K562 (cell line): Measurements from ENCODE around the gene FMNL2. TPM values are rescaled to one million over a fixed set of nuclear protein-coding genes. Genes with fewer than 3 reads are reported as not detected.
"Not testable (repeated sequence)": the region's sequence is repeated elsewhere in the genome, so short reads cannot be mapped to it uniquely, and the experiment has no call there.

Experiments
- ATAC-seq: fragments of 200-7000 bp; cut with Tn5 transposase; 3 replicates; pipeline ENCODE4 v1.9.1; 2020; ENCODE audit warnings: moderate library complexity
- BruUV-seq: library from RNA; stranded (reverse); fragments of 400-500 nt; replicated peaks from 2 replicates; lab custom pipeline; 2021; lab: Mats Ljungman, UMichigan
- CTCF ChIA-PET: fragments of 300-600 bp; formaldehyde crosslinking; extraction: SDS; loops from one replicate; lab custom pipeline; 2021; ENCODE audit warnings: low intra/inter-chr PET ratio; lab: Yijun Ruan, JAX
- POLR2A ChIA-PET: fragments of 300-600, 350-650 bp; sonication (Branson Sonifier 250); formaldehyde crosslinking; extraction: SDS; loops from one replicate; lab custom pipeline; 2021; ENCODE audit warnings: antibody characterized with exemption, inconsistent platforms; lab: Yijun Ruan, JAX
- DNase-seq, 4 experiments: peaks; one replicate each; pipeline versions ENCODE4 v3.0.0 to v3.0.0-alpha.2; 2011 to 2018; ENCODE audit warnings: low spot score in 3 of 4, mixed read lengths in 3 of 4; ENCODE audit errors: extremely low read depth in 1 of 4
- FAIRE-seq: peaks from 2 replicates; lab custom pipeline; 2011; peaks lifted over from hg19 to GRCh38; lab: Jason Lieb, UNC
- H2AFZ ChIP-seq: 2 replicates; pipeline ENCODE4 v1.6.0; 2011; ENCODE audit warnings: low read depth, low read length, control low read depth, inconsistent platforms
- H3K27ac ChIP-seq: fragments of 200-600 bp; 3 replicates; pipeline ENCODE4 v1.8.0; 2011; ENCODE audit warnings: low read depth, mild to moderate bottlenecking, control low read depth, inconsistent platforms, low read length, moderate library complexity, mixed read lengths; ENCODE audit errors: extremely low read depth
- H3K27me3 ChIP-seq, 2 experiments: fragments of 300-600 bp in 1 of 2; 2 replicates in 1 of 2; 3 replicates in 1 of 2; pipeline versions ENCODE4 v1.6.0 to v1.8.0; 2011; ENCODE audit warnings: inconsistent platforms in 2 of 2, low read length in 2 of 2, mild to moderate bottlenecking in 1 of 2, mixed read lengths in 1 of 2, moderate library complexity in 1 of 2; ENCODE audit not compliant: control insufficient read depth in 2 of 2, insufficient read depth in 2 of 2
- H3K36me3 ChIP-seq: fragments of 300-600 bp; 3 replicates; pipeline ENCODE4 v1.8.0; 2011; ENCODE audit warnings: mild to moderate bottlenecking, low read length, inconsistent platforms; ENCODE audit not compliant: control insufficient read depth, insufficient read depth
- H3K4me1 ChIP-seq, 2 experiments: fragments of 200-600 bp in 1 of 2; replicated peaks in 1 of 2; 2 replicates in 1 of 2; 3 replicates in 1 of 2; pipeline versions ENCODE4 v1.5.1 to v1.8.0; 2011; ENCODE audit warnings: inconsistent platforms in 2 of 2, low read length in 2 of 2, mild to moderate bottlenecking in 1 of 2, mixed read lengths in 1 of 2, moderate library complexity in 1 of 2; ENCODE audit not compliant: control insufficient read depth in 2 of 2, insufficient read depth in 2 of 2
- H3K4me2 ChIP-seq: 2 replicates; pipeline ENCODE4 v1.6.1; 2011; ENCODE audit warnings: low read length, control low read depth, inconsistent platforms, mixed read lengths; ENCODE audit not compliant: insufficient read depth
- H3K4me3 ChIP-seq: fragments of 200-600 bp; sonication (generic), shearing (Covaris generic); 2 replicates; pipeline ENCODE4 v1.5.1; 2016; ENCODE audit warnings: control low read depth, inconsistent platforms
- H3K79me2 ChIP-seq: fragments of 200-600 bp; 3 replicates; pipeline ENCODE4 v1.8.0; 2011; ENCODE audit warnings: low read length, inconsistent platforms; ENCODE audit not compliant: control insufficient read depth, insufficient read depth
- H3K9ac ChIP-seq, 2 experiments: 2 replicates each; pipeline versions ENCODE4 v1.6.0 to v1.6.1; 2011; ENCODE audit warnings: low read depth in 2 of 2, low read length in 2 of 2, control low read depth in 1 of 2, inconsistent platforms in 1 of 2, mild to moderate bottlenecking in 1 of 2, mixed read lengths in 1 of 2; ENCODE audit not compliant: insufficient read depth in 1 of 2
- H3K9me1 ChIP-seq: one replicate; pipeline ENCODE4 v1.6.0; 2011; ENCODE audit warnings: inconsistent platforms, mild to moderate bottlenecking, low read length, moderate library complexity; ENCODE audit not compliant: control insufficient read depth, insufficient read depth
- H3K9me3 ChIP-seq: replicated peaks from 2 replicates; pipeline ENCODE4 v1.5.1; 2011; ENCODE audit warnings: low read depth, low read length, inconsistent platforms; ENCODE audit not compliant: control insufficient read depth, insufficient read depth
- H4K20me1 ChIP-seq: replicated peaks from 2 replicates; pipeline ENCODE4 v1.6.1; 2011; ENCODE audit warnings: low read length, inconsistent platforms, mixed read lengths; ENCODE audit not compliant: control insufficient read depth, insufficient read depth
- FOXK1 ChIP-seq: sonication (generic); formaldehyde crosslinking; IDR thresholded peaks from 2 replicates; pipeline ENCODE4 v1.8.0; 2022; ENCODE audit warnings: missing genetic modification reagents, mild to moderate bottlenecking, borderline replicate concordance
- NEUROD1 ChIP-seq: fragments of 150-350 bp; IDR thresholded peaks from 2 replicates; pipeline ENCODE4 v1.6.1; 2014; ENCODE audit warnings: borderline replicate concordance, low read length, low read depth; ENCODE audit not compliant: partially characterized antibody
- RNF2 ChIP-seq: sonication (generic); IDR thresholded peaks from 2 replicates; pipeline ENCODE4 v1.6.1; 2016
- ZNF134 ChIP-seq: fragments of 250-450 bp; sonication (Bioruptor Pico); conservative IDR thresholded peaks from 2 replicates; pipeline ENCODE4 v1.4.0; 2020
- ZNF707 ChIP-seq: fragments of 250-450 bp; sonication (Bioruptor Pico); conservative IDR thresholded peaks from 2 replicates; pipeline ENCODE4 v1.8.0; 2022; ENCODE audit warnings: inconsistent platforms, mild to moderate bottlenecking, moderate library complexity
- WGBS: fragments of 100-300 bp; shearing (Covaris generic); methylation state at CpG from one replicate; pipeline ENCODE4 v1.1.6; 2016; ENCODE audit warnings: low coverage, mixed read lengths; ENCODE audit not compliant: insufficient coverage; ENCODE audit errors: missing lambda C conversion rate; 5-methylcytosine and 5-hydroxymethylcytosine counted together
- in situ Hi-C: fragments of 300-500 bp; cut with MboI; formaldehyde crosslinking; loops from 4 replicates; pipeline ENCODE4 v1.15.0; 2018; ENCODE audit warnings: inconsistent platforms, mixed read lengths
- intact Hi-C: fragments of 100-400 bp; cut with micrococcal nuclease; formaldehyde crosslinking; loops from 2 replicates; pipeline ENCODE4 v1.14.2; 2022
- polyA plus RNA-seq, 8 experiments: library from polyadenylated mRNA; depleted of rRNA in 4 of 8; stranded (reverse) in 5 of 8; unstranded in 3 of 8; fragments of >200 nt; fragmentation: Nextera tagmentation in 2 of 8; fragmentation: Illumina TruSeq in 1 of 8; extraction: Ambion mirVana in 2 of 8; extraction: Trizol in 1 of 8; gene quantifications; 2 replicates each; pipeline versions ENCODE4 v1.2.1 to v1.2.3, GENCODE V29; 2011 to 2014; ENCODE audit warnings: inconsistent platforms in 1 of 8, missing spikeins in 1 of 8
- total RNA-seq, 7 experiments: library from RNA; depleted of rRNA in 6 of 7; stranded (reverse); fragments of >200 nt in 6 of 7; fragmentation: Illumina TruSeq in 2 of 7; extraction: Trizol in 2 of 7; gene quantifications; 2 replicates each; pipeline versions ENCODE4 v1.2.1 to v1.2.3, GENCODE V29; 2011 to 2021; ENCODE audit warnings: low replicate concordance in 1 of 7

Gene FMNL2
- total and polyA plus RNA-seq, 9 of the 15 experiments (the other 6 are each of a cell fraction or from before 2014, with no cell fraction given), result 0.15 to 0.49 (median 0.24) TPM; not detected in 1

DNA sequence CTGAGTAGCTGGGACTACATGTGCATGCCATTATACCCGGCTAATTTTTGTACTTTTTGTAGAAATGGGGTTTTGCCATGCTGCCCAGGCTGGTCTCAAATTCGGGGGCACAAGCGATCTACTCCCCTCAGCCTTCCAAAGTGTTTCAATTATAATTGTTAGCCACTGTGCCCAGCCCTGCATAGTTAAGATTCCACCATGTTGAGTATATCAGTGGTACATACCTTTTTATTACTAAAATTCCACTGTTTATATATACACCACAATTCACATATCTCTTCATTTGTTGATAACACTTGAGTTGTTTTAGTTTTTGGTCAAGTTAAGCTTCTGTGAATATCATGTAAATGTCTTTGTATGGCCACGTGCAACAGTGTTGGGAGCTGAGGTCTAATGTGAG is 12.8 kb upstream of the FMNL2 start (continued):
- TF ChIP-seq FOXK1 (CRISPR knock-in tag) (no peak), NEUROD1 (no peak)

DNA sequence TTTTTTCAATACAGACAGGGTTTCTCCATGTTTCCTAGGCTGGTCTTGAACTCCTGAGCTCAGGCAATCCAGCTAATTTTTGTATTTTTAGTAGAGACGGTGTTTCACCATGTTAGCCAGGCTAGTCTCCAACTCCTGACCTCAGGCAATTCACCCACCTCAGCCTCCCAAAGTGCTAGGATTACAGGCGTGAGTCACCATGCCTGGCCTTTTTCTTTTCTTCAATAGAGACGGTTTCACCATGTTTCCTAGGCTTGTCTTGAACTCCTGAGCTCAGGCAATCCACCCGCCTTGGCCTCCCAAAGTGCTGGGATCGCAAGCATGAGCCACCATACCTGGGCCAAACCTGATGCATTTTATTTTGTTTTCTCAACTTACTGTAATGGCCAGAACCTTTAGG is 9.8 kb upstream of the FMNL2 start:
- H3K4me3 ChIP-seq, H3K9me3 ChIP-seq, H3K27me3 ChIP-seq, H3K4me1 ChIP-seq, intact Hi-C loops, POLR2A ChIA-PET, H3K79me2 ChIP-seq, H3K36me3 ChIP-seq, H3K27ac ChIP-seq, BruUV-seq, H3K9ac ChIP-seq, ATAC-seq, H4K20me1 ChIP-seq, H3K4me2 ChIP-seq, FAIRE-seq, in situ Hi-C loops, H2AFZ ChIP-seq, DNase-seq, CTCF ChIA-PET, H3K9me1 ChIP-seq: not testable (repeated sequence)
- WGBS, result 2% methylated on average over 5 of the region's 5 CpGs

- in situ Hi-C loops, result no loop called here
- Histone ChIP-seq H3K79me2 (no peaks in the 10 kb centered on the region), H3K9me3 (no peaks in the 10 kb centered on the region), H3K4me3 (no peak overlapping the region), H3K4me1 (no peaks in the 10 kb centered on the region), H3K9me1 (no peaks in the 10 kb centered on the region), H3K36me3 (no peaks in the 10 kb centered on the region), H3K9ac (no peak overlapping the region), H3K27ac (no peak overlapping the region), H2AFZ (no peak overlapping the region), H3K27me3 (no peaks in the 10 kb centered on the region; a peak in 1 of 5 replicates), H3K4me2 (no peak overlapping the region), H4K20me1 (no peaks in the 10 kb centered on the region)
- BruUV-seq, result no TSS peak
- no peak for DNase-seq
- no peak for FAIRE-seq
- WGBS, result 7% methylated on average over 3 of the region's 3 CpGs
- ChIA-PET POLR2A (no interaction called here), CTCF (interaction anchor here (0.6 kb wide), 1 partner anchor 217 kb away, joined by 6 read pairs; no protein-coding TSS in a partner anchor)
- TF ChIP-seq RNF2, result no peak
- TF ChIP-seq ZNF707 (CRISPR knock-in tag), result no peak
- peak; percentile 80 for TF ChIP-seq ZNF134 (CRISPR knock-in tag)
- intact Hi-C loops, result no loop called here
- ATAC-seq, result no peak
Observed at GRCh38 chr2:152326710-152327109, 8.3 kb upstream of the FMNL2 start.
